ENCODE results near the gene ZSCAN29. TPM values are rescaled to one million over a fixed set of nuclear protein-coding genes. Genes with fewer than 3 reads are reported as not detected.

ZSCAN29 gene
- 27.6 and 37.5 TPM in 2 replicates for polyA plus RNA-seq
- polyA minus RNA-seq = 60.0 and 63.8 TPM in 2 replicates

DNA sequence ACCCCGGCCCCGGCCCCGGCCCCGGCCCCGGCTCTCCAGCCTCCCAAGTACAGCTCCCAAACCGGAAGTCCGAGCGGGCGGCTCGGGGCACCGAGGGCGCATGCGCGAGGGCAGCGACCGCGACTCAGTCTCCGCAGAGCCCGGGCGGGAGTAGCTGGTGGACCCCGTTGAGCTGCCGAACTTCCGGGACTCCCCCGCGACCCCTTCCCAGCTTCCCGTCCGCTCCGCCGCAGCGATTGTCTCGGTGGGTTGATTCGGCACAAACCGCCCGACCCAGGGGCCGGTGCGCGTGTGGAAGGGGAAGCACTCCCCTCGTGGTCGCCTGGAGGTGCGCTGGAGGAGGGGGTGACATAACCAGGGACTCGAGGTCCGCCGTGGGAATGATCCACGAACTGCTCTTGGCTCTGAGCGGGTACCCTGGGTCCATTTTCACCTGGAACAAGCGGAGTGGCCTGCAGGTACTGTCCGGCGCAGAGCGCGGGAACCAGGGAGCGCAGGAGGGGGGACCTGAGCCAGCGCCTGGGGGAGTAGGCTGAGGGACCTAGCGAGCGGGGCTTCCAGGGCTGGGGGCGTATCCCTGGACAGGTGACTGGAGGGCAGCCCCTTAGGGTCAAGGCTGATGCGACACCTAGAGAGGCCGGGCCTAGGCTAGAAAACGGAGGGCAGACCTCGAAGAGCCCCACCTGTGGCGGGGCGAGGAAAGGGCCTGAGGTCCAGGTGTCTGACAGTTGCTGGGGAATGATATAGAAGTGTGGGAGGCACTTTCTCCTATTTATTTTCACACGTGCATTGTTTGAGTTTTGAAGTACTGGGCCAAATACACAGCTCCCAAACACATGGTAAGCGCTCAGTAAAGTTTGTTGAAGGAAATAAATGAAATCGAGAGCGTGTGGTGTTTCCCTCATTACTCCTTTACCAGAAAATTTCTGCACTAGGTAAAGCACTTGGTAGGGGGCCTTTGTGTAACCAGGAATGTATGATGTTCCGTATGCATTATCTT lies at the start of gene ZSCAN29, which contains the start of gene TUBGCP4:
ZSCAN29 (minus strand) TSS at position 69 of the 1,000 bp plus-strand sequence. CDS start 1,130 bp downstream, outside the sequence.
TUBGCP4 (plus strand) TSS at position 127 of the 1,000 bp plus-strand sequence; CDS start at position 381, 254 bp downstream.
- H3K27ac ChIP-seq (ENCODE audit: low read length) = peak within 1 kb of the TSS; percentile 62
- H2AFZ ChIP-seq (ENCODE audit: low read depth, low read length) = peak within 1 kb of the TSS; percentile 69
- H4K20me1 ChIP-seq (ENCODE audit: insufficient read depth) = no peaks in the 10 kb centered on the region
- H3F3A ChIP-seq (ENCODE audit: insufficient read depth, low read length, poor library complexity, severe bottlenecking) = no peaks in the 10 kb centered on the region
- H3K27me3 ChIP-seq (ENCODE audit: insufficient read depth, low read depth, low read length) = no peaks in the 10 kb centered on the region
- H3K9me3 ChIP-seq (ENCODE audit: low read length) = no peaks in the 10 kb centered on the region
- H3K4me3 ChIP-seq (ENCODE audit: low read length) = peak within 1 kb of the TSS; percentile 95
- H3K9ac ChIP-seq (ENCODE audit: low read length) = peak within 1 kb of the TSS; percentile 81
- peaks cover 60% of the 10 kb centered on the region for H3K79me2 ChIP-seq (replicated peaks; ENCODE audit: insufficient read depth, low read length)
- H3K36me3 ChIP-seq (ENCODE audit: insufficient read depth, low read length) = no peaks in the 10 kb centered on the region
- TF ChIP-seq SMC3 (conservative IDR thresholded peaks at IDR 0.05; ENCODE audit: poor library complexity) (no peak), EZH2 (IDR thresholded peaks at IDR 0.05; ENCODE audit: borderline replicate concordance, insufficient read depth, low read length, poor library complexity, severe bottlenecking) (no peak), EP300 (conservative IDR thresholded peaks at IDR 0.05; ENCODE audit: poor library complexity, severe bottlenecking) (no peak), MXI1 (conservative IDR thresholded peaks at IDR 0.05; ENCODE audit: poor library complexity, severe bottlenecking) (peak; percentile 95), POLR2AphosphoS5 (IDR thresholded peaks at IDR 0.05) (peak; percentile 52), TAF1 (IDR thresholded peaks at IDR 0.05; ENCODE audit: low read depth) (peak; percentile 24), RAD21 (conservative IDR thresholded peaks at IDR 0.05) (no peak)
- TF ChIP-seq, protein P1, sequence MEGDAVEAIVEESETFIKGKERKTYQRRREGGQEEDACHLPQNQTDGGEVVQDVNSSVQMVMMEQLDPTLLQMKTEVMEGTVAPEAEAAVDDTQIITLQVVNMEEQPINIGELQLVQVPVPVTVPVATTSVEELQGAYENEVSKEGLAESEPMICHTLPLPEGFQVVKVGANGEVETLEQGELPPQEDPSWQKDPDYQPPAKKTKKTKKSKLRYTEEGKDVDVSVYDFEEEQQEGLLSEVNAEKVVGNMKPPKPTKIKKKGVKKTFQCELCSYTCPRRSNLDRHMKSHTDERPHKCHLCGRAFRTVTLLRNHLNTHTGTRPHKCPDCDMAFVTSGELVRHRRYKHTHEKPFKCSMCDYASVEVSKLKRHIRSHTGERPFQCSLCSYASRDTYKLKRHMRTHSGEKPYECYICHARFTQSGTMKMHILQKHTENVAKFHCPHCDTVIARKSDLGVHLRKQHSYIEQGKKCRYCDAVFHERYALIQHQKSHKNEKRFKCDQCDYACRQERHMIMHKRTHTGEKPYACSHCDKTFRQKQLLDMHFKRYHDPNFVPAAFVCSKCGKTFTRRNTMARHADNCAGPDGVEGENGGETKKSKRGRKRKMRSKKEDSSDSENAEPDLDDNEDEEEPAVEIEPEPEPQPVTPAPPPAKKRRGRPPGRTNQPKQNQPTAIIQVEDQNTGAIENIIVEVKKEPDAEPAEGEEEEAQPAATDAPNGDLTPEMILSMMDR (IDR thresholded peaks at IDR 0.05; ENCODE audit: poor library complexity, severe bottlenecking) = peak; percentile 49
- TF ChIP-seq, protein P2, sequence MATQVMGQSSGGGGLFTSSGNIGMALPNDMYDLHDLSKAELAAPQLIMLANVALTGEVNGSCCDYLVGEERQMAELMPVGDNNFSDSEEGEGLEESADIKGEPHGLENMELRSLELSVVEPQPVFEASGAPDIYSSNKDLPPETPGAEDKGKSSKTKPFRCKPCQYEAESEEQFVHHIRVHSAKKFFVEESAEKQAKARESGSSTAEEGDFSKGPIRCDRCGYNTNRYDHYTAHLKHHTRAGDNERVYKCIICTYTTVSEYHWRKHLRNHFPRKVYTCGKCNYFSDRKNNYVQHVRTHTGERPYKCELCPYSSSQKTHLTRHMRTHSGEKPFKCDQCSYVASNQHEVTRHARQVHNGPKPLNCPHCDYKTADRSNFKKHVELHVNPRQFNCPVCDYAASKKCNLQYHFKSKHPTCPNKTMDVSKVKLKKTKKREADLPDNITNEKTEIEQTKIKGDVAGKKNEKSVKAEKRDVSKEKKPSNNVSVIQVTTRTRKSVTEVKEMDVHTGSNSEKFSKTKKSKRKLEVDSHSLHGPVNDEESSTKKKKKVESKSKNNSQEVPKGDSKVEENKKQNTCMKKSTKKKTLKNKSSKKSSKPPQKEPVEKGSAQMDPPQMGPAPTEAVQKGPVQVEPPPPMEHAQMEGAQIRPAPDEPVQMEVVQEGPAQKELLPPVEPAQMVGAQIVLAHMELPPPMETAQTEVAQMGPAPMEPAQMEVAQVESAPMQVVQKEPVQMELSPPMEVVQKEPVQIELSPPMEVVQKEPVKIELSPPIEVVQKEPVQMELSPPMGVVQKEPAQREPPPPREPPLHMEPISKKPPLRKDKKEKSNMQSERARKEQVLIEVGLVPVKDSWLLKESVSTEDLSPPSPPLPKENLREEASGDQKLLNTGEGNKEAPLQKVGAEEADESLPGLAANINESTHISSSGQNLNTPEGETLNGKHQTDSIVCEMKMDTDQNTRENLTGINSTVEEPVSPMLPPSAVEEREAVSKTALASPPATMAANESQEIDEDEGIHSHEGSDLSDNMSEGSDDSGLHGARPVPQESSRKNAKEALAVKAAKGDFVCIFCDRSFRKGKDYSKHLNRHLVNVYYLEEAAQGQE (IDR thresholded peaks at IDR 0.05; ENCODE audit: borderline replicate concordance) = no peak
- peak within 1 kb of the TSS; percentile 80 for H3K4me2 ChIP-seq (ENCODE audit: low read length)
- H3K9me2 ChIP-seq (ENCODE audit: insufficient read depth, low read length) = no peaks in the 10 kb centered on the region

DNA sequence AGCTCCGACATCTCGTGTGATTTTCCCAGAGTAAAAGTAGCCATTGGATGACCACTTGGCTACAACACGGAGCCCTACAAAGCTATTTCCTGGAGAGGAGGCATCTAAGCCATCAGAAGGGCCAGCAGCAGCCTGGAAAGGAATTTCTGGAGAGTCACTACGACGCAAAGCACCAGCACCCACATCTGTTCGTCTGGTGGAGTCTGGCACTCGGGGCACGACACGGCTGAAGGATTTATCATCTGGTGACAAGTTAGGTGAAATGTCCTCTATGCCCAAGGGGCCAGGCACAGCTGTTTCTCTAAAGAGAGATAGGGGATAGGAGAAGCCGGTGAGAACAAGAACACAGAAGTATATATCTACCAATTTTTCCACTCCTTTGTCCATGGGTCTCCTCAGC lies 49.6 kb upstream of the ZSCAN29 start:
- H3K27me3 ChIP-seq (ENCODE audit: insufficient read depth, low read depth, low read length) = no peaks in the 10 kb centered on the region
- H2AFZ ChIP-seq (ENCODE audit: low read depth, low read length) = no peak overlapping the region
- no peak overlapping the region for H3K4me3 ChIP-seq (ENCODE audit: low read length)
- no peak overlapping the region for H3K27ac ChIP-seq (ENCODE audit: low read length)
- H3K9me3 ChIP-seq (ENCODE audit: low read length) = no peaks in the 10 kb centered on the region
- H3K9ac ChIP-seq (ENCODE audit: low read length) = no peak overlapping the region
- TF ChIP-seq MXI1 (conservative IDR thresholded peaks at IDR 0.05; ENCODE audit: poor library complexity, severe bottlenecking) (no peak), TAF1 (IDR thresholded peaks at IDR 0.05; ENCODE audit: low read depth) (no peak), EP300 (conservative IDR thresholded peaks at IDR 0.05; ENCODE audit: poor library complexity, severe bottlenecking) (no peak), SMC3 (conservative IDR thresholded peaks at IDR 0.05; ENCODE audit: poor library complexity) (no peak), RAD21 (conservative IDR thresholded peaks at IDR 0.05) (no peak), POLR2AphosphoS5 (IDR thresholded peaks at IDR 0.05) (no peak), EZH2 (IDR thresholded peaks at IDR 0.05; ENCODE audit: borderline replicate concordance, insufficient read depth, low read length, poor library complexity, severe bottlenecking) (no peak)
- TF ChIP-seq, protein P2 (IDR thresholded peaks at IDR 0.05; ENCODE audit: borderline replicate concordance) = no peak
- TF ChIP-seq, protein P1 (IDR thresholded peaks at IDR 0.05; ENCODE audit: poor library complexity, severe bottlenecking) = no peak
- peaks cover 6% of the 10 kb centered on the region for H3K79me2 ChIP-seq (replicated peaks; ENCODE audit: insufficient read depth, low read length)
- no peaks in the 10 kb centered on the region for H3F3A ChIP-seq (ENCODE audit: insufficient read depth, low read length, poor library complexity, severe bottlenecking)
- H3K4me2 ChIP-seq (ENCODE audit: low read length) = no peak overlapping the region
- no peaks in the 10 kb centered on the region for H4K20me1 ChIP-seq (ENCODE audit: insufficient read depth)
- no peaks in the 10 kb centered on the region for H3K9me2 ChIP-seq (ENCODE audit: insufficient read depth, low read length)
- H3K36me3 ChIP-seq (ENCODE audit: insufficient read depth, low read length) = peaks cover 9% of the 10 kb centered on the region

All from neural cell (in vitro differentiated cells).